Ishikawa (cell line): ENCODE measurements around the gene TCFL5.

Experiments
- CEBPB ChIP-seq: IDR thresholded peaks from 2 replicates; pipeline ENCODE4 v1.6.1; 2012
- CREB1 ChIP-seq: IDR thresholded peaks from 2 replicates; pipeline ENCODE4 v1.6.1; 2012; ENCODE audit warnings: low read depth
- EGR1 ChIP-seq: IDR thresholded peaks from 2 replicates; pipeline ENCODE4 v1.6.1; 2012
- EP300 ChIP-seq: IDR thresholded peaks from 2 replicates; pipeline ENCODE4 v1.6.1; 2012; ENCODE audit warnings: borderline replicate concordance
- FOXM1 ChIP-seq: IDR thresholded peaks from 2 replicates; pipeline ENCODE4 v1.6.1; 2012; ENCODE audit warnings: low read depth, borderline replicate concordance
- MAX ChIP-seq: IDR thresholded peaks from 2 replicates; pipeline ENCODE4 v1.6.1; 2012
- NFIC ChIP-seq: IDR thresholded peaks from 2 replicates; pipeline ENCODE4 v1.6.1; 2012
- RAD21 ChIP-seq: IDR thresholded peaks from 2 replicates; pipeline ENCODE4 v1.6.1; 2012; ENCODE audit warnings: low read depth
- REST ChIP-seq: IDR thresholded peaks from 2 replicates; pipeline ENCODE4 v1.6.1; 2012; ENCODE audit warnings: low read depth, mild to moderate bottlenecking
- TAF1 ChIP-seq: IDR thresholded peaks from 2 replicates; pipeline ENCODE4 v1.6.1; 2012; ENCODE audit warnings: low read depth, mild to moderate bottlenecking
- TCF12 ChIP-seq: IDR thresholded peaks from 2 replicates; pipeline ENCODE4 v1.6.1; 2012; ENCODE audit warnings: low read depth
- TEAD4 ChIP-seq: IDR thresholded peaks from 2 replicates; pipeline ENCODE4 v1.6.1; 2012
- YY1 ChIP-seq: IDR thresholded peaks from 2 replicates; pipeline ENCODE4 v1.6.1; 2012; ENCODE audit warnings: low read depth
- ZBTB7A ChIP-seq: IDR thresholded peaks from 2 replicates; pipeline ENCODE4 v1.6.1; 2012; ENCODE audit warnings: low read depth
- TF ChIP-seq, protein P1 (sequence below): IDR thresholded peaks from 2 replicates; pipeline ENCODE4 v1.6.1; 2012

The TCFL5 gene

GRCh38 chr20:62815066-62815991 lies 46.3 kb downstream of the TCFL5 start:
- peak; percentile 80 for TF ChIP-seq ZBTB7A
- TF ChIP-seq TAF1, result no peak
- no peak for TF ChIP-seq YY1
- no peak for TF ChIP-seq RAD21

- TF ChIP-seq TCF12, result no peak
- no peak for TF ChIP-seq EGR1
- TF ChIP-seq CEBPB, result no peak
- TF ChIP-seq TEAD4, result no peak
Measured at GRCh38 chr20:62814709-62815065, 46.9 kb downstream of the TCFL5 start.

DNA sequence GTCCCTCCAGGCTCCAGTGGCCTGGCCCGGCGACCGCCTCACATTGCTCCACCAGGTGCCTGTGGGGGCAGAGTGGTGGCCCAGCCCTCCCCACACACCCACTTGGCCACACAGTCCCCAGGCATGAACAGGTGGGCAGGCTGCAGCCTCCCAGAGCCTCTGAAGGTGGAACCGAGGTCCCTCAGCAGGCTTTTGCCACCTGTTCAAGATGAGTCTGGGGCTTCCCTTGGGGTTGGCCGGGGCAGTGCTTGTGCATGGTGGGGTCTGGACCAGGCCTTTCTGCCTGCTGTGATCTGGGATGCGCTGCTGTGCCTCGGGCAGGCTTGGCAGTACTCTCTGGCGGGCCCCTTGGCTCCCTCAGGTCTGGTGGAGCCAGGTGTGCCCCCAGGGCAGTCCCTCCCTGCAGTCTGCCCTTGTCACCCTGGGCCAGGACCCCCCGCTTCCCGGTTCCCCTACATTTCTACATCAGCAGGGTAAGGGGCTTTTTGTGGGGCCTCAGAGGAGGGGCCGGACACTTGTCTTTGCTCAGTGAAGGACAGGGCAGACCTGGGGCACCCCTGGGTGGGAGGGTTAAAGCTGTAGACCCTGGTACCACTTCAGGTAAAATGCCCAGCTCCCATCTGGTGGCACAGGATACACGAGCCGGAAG lies 47.4 kb downstream of the TCFL5 start:
- TF ChIP-seq TEAD4 (no peak), EP300 (no peak), EGR1 (no peak), CREB1 (no peak), RAD21 (no peak), YY1 (no peak), MAX (no peak), TAF1 (no peak), FOXM1 (no peak), ZBTB7A (no peak; the same call in 1 of the 2 replicates), REST (no peak), NFIC (no peak), TCF12 (no peak), CEBPB (no peak)
- TF ChIP-seq, protein P1, sequence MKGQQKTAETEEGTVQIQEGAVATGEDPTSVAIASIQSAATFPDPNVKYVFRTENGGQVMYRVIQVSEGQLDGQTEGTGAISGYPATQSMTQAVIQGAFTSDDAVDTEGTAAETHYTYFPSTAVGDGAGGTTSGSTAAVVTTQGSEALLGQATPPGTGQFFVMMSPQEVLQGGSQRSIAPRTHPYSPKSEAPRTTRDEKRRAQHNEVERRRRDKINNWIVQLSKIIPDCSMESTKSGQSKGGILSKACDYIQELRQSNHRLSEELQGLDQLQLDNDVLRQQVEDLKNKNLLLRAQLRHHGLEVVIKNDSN, result no peak

DNA sequence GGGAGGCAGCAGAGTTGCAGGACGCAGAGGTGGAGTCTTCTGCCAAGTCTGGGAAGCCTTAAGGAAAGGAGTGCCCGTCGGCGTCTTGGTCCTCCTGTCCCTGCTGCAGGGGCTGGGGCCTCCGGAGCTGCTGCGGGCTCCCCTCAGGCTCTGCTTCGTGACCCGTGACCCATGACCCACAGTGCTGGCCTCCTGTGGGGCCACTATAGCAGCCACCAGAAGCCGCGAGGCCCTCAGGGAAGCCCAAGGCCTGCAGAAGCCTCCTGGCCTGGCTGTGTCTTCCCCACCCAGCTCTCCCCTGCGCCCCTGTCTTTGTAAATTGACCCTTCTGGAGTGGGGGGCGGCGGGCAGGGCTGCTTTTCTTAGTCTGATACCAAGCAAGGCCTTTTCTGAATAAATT lies 48.0 kb downstream of the TCFL5 start:
- TF ChIP-seq MAX, result no peak
- no peak for TF ChIP-seq TCF12
- TF ChIP-seq, protein P1, result no peak

DNA sequence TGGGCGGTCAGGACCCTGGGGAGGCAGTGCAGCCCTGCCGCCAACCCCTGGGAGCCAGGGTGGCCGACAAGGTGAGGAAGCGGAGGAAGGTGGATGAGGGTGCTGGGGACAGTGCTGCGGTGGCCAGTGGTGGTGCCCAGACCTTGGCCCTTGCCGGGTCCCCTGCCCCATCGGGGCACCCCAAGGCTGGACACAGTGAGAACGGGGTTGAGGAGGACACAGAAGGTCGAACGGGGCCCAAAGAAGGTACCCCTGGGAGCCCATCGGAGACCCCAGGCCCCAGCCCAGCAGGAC lies 48.8 kb downstream of the TCFL5 start:
- no peak for TF ChIP-seq ZBTB7A

- TF ChIP-seq, protein P1, result no peak
- TF ChIP-seq RAD21 (no peak), MAX (no peak), TCF12 (no peak), TEAD4 (no peak), REST (no peak), NFIC (no peak), EGR1 (no peak), TAF1 (no peak), CEBPB (no peak), YY1 (no peak)
Measured at GRCh38 chr20:62812181-62812906, 49.3 kb downstream of the TCFL5 start.
